ENCODE measurements around the gene KRT37.
"Not testable (repeated sequence)": the region's sequence is repeated elsewhere in the genome, so short reads cannot be mapped to it uniquely, and the experiment has no call there.

KRT37 gene

GRCh38 chr17:41446806-41447205 lies 22.4 kb upstream of the KRT37 start:
- Mint-ChIP-seq H3K4me3 (no peak overlapping the region), H3K27me3 (no peaks in the 10 kb centered on the region), H3K36me3 (no peaks in the 10 kb centered on the region), H3K27ac (no peak overlapping the region), H3K4me1 (ENCODE audit: low read depth) (no peaks in the 10 kb centered on the region), H3K9me3 (ENCODE audit: low read depth) (no peaks in the 10 kb centered on the region)

- Mint-ChIP-seq H3K36me3 (no peaks in the 10 kb centered on the region), H3K4me3 (no peak overlapping the region), H3K27me3 (no peaks in the 10 kb centered on the region), H3K4me1 (ENCODE audit: low read depth) (no peaks in the 10 kb centered on the region), H3K27ac (no peak overlapping the region), H3K9me3 (ENCODE audit: low read depth) (no peaks in the 10 kb centered on the region)
These were observed 20.3 kb upstream of the KRT37 start for GRCh38 chr17:41444640-41445039.

GRCh38 chr17:41444186-41444585 lies 19.8 kb upstream of the KRT37 start:
- Mint-ChIP-seq H3K9me3 (ENCODE audit: low read depth) (no peaks in the 10 kb centered on the region), H3K4me3 (no peak overlapping the region), H3K36me3 (no peaks in the 10 kb centered on the region), H3K4me1 (ENCODE audit: low read depth) (no peaks in the 10 kb centered on the region), H3K27me3 (no peaks in the 10 kb centered on the region), H3K27ac (no peak overlapping the region)

GRCh38 chr17:41442739-41443138 lies 18.4 kb upstream of the KRT37 start:
- Mint-ChIP-seq H3K27ac (no peak overlapping the region), H3K4me3 (no peak overlapping the region), H3K27me3 (no peaks in the 10 kb centered on the region), H3K4me1 (ENCODE audit: low read depth) (no peaks in the 10 kb centered on the region), H3K9me3 (ENCODE audit: low read depth) (no peaks in the 10 kb centered on the region), H3K36me3 (no peaks in the 10 kb centered on the region)

- Mint-ChIP-seq H3K9me3 (ENCODE audit: low read depth) (no peaks in the 10 kb centered on the region), H3K27ac (no peak within 1 kb of the TSS), H3K4me3 (no peak within 1 kb of the TSS), H3K27me3 (no peaks in the 10 kb centered on the region), H3K36me3 (no peaks in the 10 kb centered on the region), H3K4me1 (ENCODE audit: low read depth) (no peaks in the 10 kb centered on the region)
These were observed 16.2 kb upstream of the KRT37 start, which contains the start of gene KRT38 for GRCh38 chr17:41440531-41441033. Gene KRT38, minus strand, starts transcription at chr17:41440983. Its CDS starts 62 bp downstream, at chr17:41440921.

GRCh38 chr17:41439375-41439774 lies 15.0 kb upstream of the KRT37 start:
- Mint-ChIP-seq H3K9me3 (ENCODE audit: low read depth) (no peaks in the 10 kb centered on the region), H3K4me3 (no peak overlapping the region), H3K27ac (no peak overlapping the region), H3K36me3 (no peaks in the 10 kb centered on the region), H3K4me1 (ENCODE audit: low read depth) (peaks cover 5% of the 10 kb centered on the region), H3K27me3 (no peaks in the 10 kb centered on the region)

- H3K36me3 Mint-ChIP-seq = no peaks in the 10 kb centered on the region
- no peaks in the 10 kb centered on the region for H3K9me3 Mint-ChIP-seq (ENCODE audit: low read depth)
- H3K4me3 Mint-ChIP-seq = no peak overlapping the region
- no peaks in the 10 kb centered on the region for H3K27me3 Mint-ChIP-seq
- peaks cover 5% of the 10 kb centered on the region for H3K4me1 Mint-ChIP-seq (ENCODE audit: low read depth)
- no peak overlapping the region for H3K27ac Mint-ChIP-seq
These were observed 13.4 kb upstream of the KRT37 start for GRCh38 chr17:41437769-41438168.

GRCh38 chr17:41437254-41437653 lies 12.9 kb upstream of the KRT37 start:
- no peak overlapping the region for H3K27ac Mint-ChIP-seq
- H3K9me3 Mint-ChIP-seq (ENCODE audit: low read depth) = no peaks in the 10 kb centered on the region
- H3K4me3 Mint-ChIP-seq = no peak overlapping the region
- H3K4me1 Mint-ChIP-seq (ENCODE audit: low read depth) = peaks cover 5% of the 10 kb centered on the region
- H3K27me3 Mint-ChIP-seq = no peaks in the 10 kb centered on the region
- no peaks in the 10 kb centered on the region for H3K36me3 Mint-ChIP-seq

GRCh38 chr17:41434415-41434814 lies 10.0 kb upstream of the KRT37 start:
- no peaks in the 10 kb centered on the region for H3K9me3 Mint-ChIP-seq (ENCODE audit: low read depth)
- no peak overlapping the region for H3K4me3 Mint-ChIP-seq
- H3K4me1 Mint-ChIP-seq (ENCODE audit: low read depth) = peaks cover 5% of the 10 kb centered on the region
- H3K27ac Mint-ChIP-seq = no peak overlapping the region
- no peaks in the 10 kb centered on the region for H3K27me3 Mint-ChIP-seq
- no peaks in the 10 kb centered on the region for H3K36me3 Mint-ChIP-seq

- Mint-ChIP-seq H3K36me3 (no peaks in the 10 kb centered on the region), H3K27me3 (no peaks in the 10 kb centered on the region), H3K9me3 (ENCODE audit: low read depth) (no peaks in the 10 kb centered on the region), H3K27ac (no peak overlapping the region), H3K4me3 (no peak overlapping the region), H3K4me1 (ENCODE audit: low read depth) (peaks cover 5% of the 10 kb centered on the region)
These were observed 9.6 kb upstream of the KRT37 start for GRCh38 chr17:41434005-41434404.

GRCh38 chr17:41433586-41433985 lies 9.2 kb upstream of the KRT37 start:
- Mint-ChIP-seq H3K4me1 (ENCODE audit: low read depth) (peaks cover 5% of the 10 kb centered on the region), H3K27me3 (no peaks in the 10 kb centered on the region), H3K27ac (no peak overlapping the region), H3K4me3 (no peak overlapping the region), H3K36me3 (no peaks in the 10 kb centered on the region), H3K9me3 (ENCODE audit: low read depth) (no peaks in the 10 kb centered on the region)

GRCh38 chr17:41430376-41430775 lies 6.0 kb upstream of the KRT37 start:
- H3K9me3 Mint-ChIP-seq (ENCODE audit: low read depth); H3K4me1 Mint-ChIP-seq (ENCODE audit: low read depth); H3K36me3 Mint-ChIP-seq; H3K4me3 Mint-ChIP-seq; H3K27me3 Mint-ChIP-seq; H3K27ac Mint-ChIP-seq: not testable (repeated sequence)

- H3K9me3 Mint-ChIP-seq (ENCODE audit: low read depth) = no peaks in the 10 kb centered on the region
- no peaks in the 10 kb centered on the region for H3K36me3 Mint-ChIP-seq
- H3K27me3 Mint-ChIP-seq = no peaks in the 10 kb centered on the region
- H3K4me3 Mint-ChIP-seq = no peak overlapping the region
- H3K4me1 Mint-ChIP-seq (ENCODE audit: low read depth) = peaks cover 2% of the 10 kb centered on the region
- H3K27ac Mint-ChIP-seq = no peak overlapping the region
These were observed 5.3 kb upstream of the KRT37 start for GRCh38 chr17:41429667-41430066.

GRCh38 chr17:41428591-41429291 lies 4.4 kb upstream of the KRT37 start:
- no peaks in the 10 kb centered on the region for H3K36me3 Mint-ChIP-seq
- no peak overlapping the region for H3K4me3 Mint-ChIP-seq
- H3K27ac Mint-ChIP-seq = no peak overlapping the region
- no peaks in the 10 kb centered on the region for H3K9me3 Mint-ChIP-seq (ENCODE audit: low read depth)
- H3K27me3 Mint-ChIP-seq = no peaks in the 10 kb centered on the region
- no peaks in the 10 kb centered on the region for H3K4me1 Mint-ChIP-seq (ENCODE audit: low read depth)

- not testable (repeated sequence) for H3K4me1 Mint-ChIP-seq (ENCODE audit: low read depth); H3K4me3 Mint-ChIP-seq; H3K27me3 Mint-ChIP-seq; H3K36me3 Mint-ChIP-seq; H3K9me3 Mint-ChIP-seq (ENCODE audit: low read depth); H3K27ac Mint-ChIP-seq
These were observed 1.8 kb downstream of the KRT37 start for GRCh38 chr17:41422586-41422985.

- peaks cover 8% of the 10 kb centered on the region for H3K4me1 Mint-ChIP-seq (ENCODE audit: low read depth)
- no peak overlapping the region for H3K4me3 Mint-ChIP-seq
- H3K27ac Mint-ChIP-seq = no peak overlapping the region
- no peaks in the 10 kb centered on the region for H3K27me3 Mint-ChIP-seq
- H3K36me3 Mint-ChIP-seq = peaks cover 2% of the 10 kb centered on the region
- no peaks in the 10 kb centered on the region for H3K9me3 Mint-ChIP-seq (ENCODE audit: low read depth)
These were observed 2.8 kb downstream of the KRT37 start for GRCh38 chr17:41421617-41422016.

Measured in activated naive CD8-positive, alpha-beta T cell (primary cell).